Measurements from ENCODE around the gene MTF1.

GRCh38 chr1:37872692-37873091, 13.3 kb upstream of the MTF1 start:
- TF ChIP-seq CTCF (IDR thresholded peaks at IDR 0.05) (no peak), POLR2A (IDR thresholded peaks at IDR 0.05) (no peak), EP300 (IDR thresholded peaks at IDR 0.05) (no peak)

All from tibial nerve (tissue), 4 donors.